HCT116 (cell line): ENCODE measurements around the gene GPBAR1. TPM values are rescaled to one million over a fixed set of nuclear protein-coding genes. Genes with fewer than 3 reads are reported as not detected.

Experiments
- ATAC-seq: fragments of 200-7000 bp; cut with Tn5 transposase; 2 replicates; pipeline ENCODE4 v1.9.1; 2020; ENCODE audit warnings: mild to moderate bottlenecking, moderate library complexity
- BruUV-seq: library from RNA; stranded (reverse); fragments of 400-500 nt; replicated peaks from 2 replicates; lab custom pipeline; 2021; lab: Mats Ljungman, UMichigan
- CTCF ChIA-PET: fragments of 300-600 bp; sonication (Branson Sonifier 250); formaldehyde crosslinking; loops from one replicate; lab custom pipeline; 2021; ENCODE audit warnings: antibody characterized with exemption; lab: Charles Lee
- POLR2A ChIA-PET: fragments of 300-600, 350-600 bp; sonication (Branson Sonifier 250); formaldehyde crosslinking; loops from one replicate; lab custom pipeline; 2021; ENCODE audit warnings: antibody characterized with exemption; lab: Charles Lee
- RAD21 ChIA-PET, 2 experiments: fragments of 300-600 bp; sonication (Branson Sonifier 250); formaldehyde crosslinking; loops; one replicate each; lab custom pipeline; 2023; ENCODE audit warnings: low total read pairs in 2 of 2; ENCODE audit not compliant: uncharacterized antibody in 2 of 2, unreplicated experiment in 2 of 2, low non-redundant PET in 1 of 2; lab: Charles Lee
- DNase-seq: peaks from one replicate; pipeline ENCODE4 v3.0.0-alpha.2; 2010; ENCODE audit warnings: low read depth, low spot score
- H2AFZ ChIP-seq: fragments of 200-600 bp; shearing (Covaris generic), sonication (generic); 2 replicates; pipeline ENCODE4 v1.6.1; 2017; ENCODE audit warnings: low read depth, mixed run types, mixed read lengths, antibody characterized with exemption, low read length; ENCODE audit not compliant: poor library complexity, severe bottlenecking
- H3K27ac ChIP-seq: 2 replicates; pipeline ENCODE4 v1.5.1; 2012; ENCODE audit warnings: low read depth, low read length
- H3K27me3 ChIP-seq: fragments of 200-600 bp; sonication (generic); 2 replicates; pipeline ENCODE4 v1.6.1; 2016; ENCODE audit warnings: mixed run types, low read length, mixed read lengths; ENCODE audit not compliant: insufficient read depth
- H3K36me3 ChIP-seq, 2 experiments: fragments of 200-500 bp in 1 of 2; fragments of 200-600 bp in 1 of 2; sonication (Bioruptor generic) in 1 of 2; sonication (generic) in 1 of 2; 2 replicates each; pipeline versions ENCODE4 v1.5.1 to v1.6.1; 2014 to 2016; ENCODE audit warnings: low read length in 2 of 2, inconsistent platforms in 1 of 2, mixed read lengths in 1 of 2, mixed run types in 1 of 2; ENCODE audit not compliant: insufficient read depth in 2 of 2, control insufficient read depth in 1 of 2
- H3K4me1 ChIP-seq, 2 experiments: fragments of 200-600 bp in 1 of 2; sonication (generic) in 1 of 2; 2 replicates each; pipeline versions ENCODE4 v1.5.1 to v1.6.1; 2012 to 2017; ENCODE audit warnings: low read length in 2 of 2, inconsistent platforms in 1 of 2, mild to moderate bottlenecking in 1 of 2, mixed read lengths in 1 of 2, mixed run types in 1 of 2, moderate library complexity in 1 of 2; ENCODE audit not compliant: insufficient read depth in 2 of 2, control insufficient read depth in 1 of 2
- H3K4me2 ChIP-seq: fragments of 200-600 bp; sonication (generic); 2 replicates; pipeline ENCODE4 v1.6.1; 2017; ENCODE audit warnings: mixed run types, low read length, mixed read lengths
- H3K4me3 ChIP-seq, 2 experiments: fragments of 200-600 bp in 1 of 2; sonication (generic) in 1 of 2; replicated peaks in 1 of 2; 2 replicates each; pipeline ENCODE4 v1.5.1; 2011 to 2016; ENCODE audit warnings: low read length in 2 of 2, control low read depth in 1 of 2, low read depth in 1 of 2, mild to moderate bottlenecking in 1 of 2, mixed read lengths in 1 of 2, mixed run types in 1 of 2
- H3K79me2 ChIP-seq: fragments of 200-600 bp; sonication (generic); 2 replicates; pipeline ENCODE4 v1.6.1; 2017; ENCODE audit warnings: mild to moderate bottlenecking, mixed run types, low read length, moderate library complexity, mixed read lengths; ENCODE audit not compliant: insufficient read depth
- H3K9ac ChIP-seq: fragments of 200-600 bp; sonication (generic); 2 replicates; pipeline ENCODE4 v1.6.1; 2016; ENCODE audit warnings: low read length, mixed read lengths
- H3K9me2 ChIP-seq: fragments of 200-600 bp; sonication (generic), shearing (Covaris generic); 2 replicates; pipeline ENCODE4 v1.6.1; 2017; ENCODE audit warnings: mixed run types, mild to moderate bottlenecking, moderate library complexity; ENCODE audit not compliant: insufficient read depth
- H3K9me3 ChIP-seq, 2 experiments: fragments of 200-500 bp in 1 of 2; fragments of 200-600 bp in 1 of 2; sonication (Bioruptor generic) in 1 of 2; sonication (generic) in 1 of 2; 2 replicates each; pipeline ENCODE4 v1.6.1; 2014 to 2017; ENCODE audit warnings: low read length in 2 of 2, mixed read lengths in 2 of 2, inconsistent platforms in 1 of 2, low read depth in 1 of 2, mild to moderate bottlenecking in 1 of 2, mixed run types in 1 of 2, moderate library complexity in 1 of 2; ENCODE audit not compliant: control insufficient read depth in 1 of 2, insufficient read depth in 1 of 2
- H4K20me1 ChIP-seq: fragments of 200-600 bp; sonication (generic), shearing (Covaris generic); 2 replicates; pipeline ENCODE4 v1.6.1; 2017; ENCODE audit warnings: mixed run types, mild to moderate bottlenecking, moderate library complexity; ENCODE audit not compliant: insufficient read depth
- CBX3 ChIP-seq: IDR thresholded peaks from 2 replicates; pipeline ENCODE4 v1.6.1; 2012; ENCODE audit warnings: low read depth
- CEBPB ChIP-seq: IDR thresholded peaks from 2 replicates; pipeline ENCODE4 v1.6.1; 2012; ENCODE audit warnings: low read depth
- EGR1 ChIP-seq: IDR thresholded peaks from 2 replicates; pipeline ENCODE4 v1.6.1; 2012; ENCODE audit warnings: low read depth
- ELF1 ChIP-seq: IDR thresholded peaks from 2 replicates; pipeline ENCODE4 v1.6.1; 2012; ENCODE audit warnings: low read depth, borderline replicate concordance
- FOSL1 ChIP-seq: IDR thresholded peaks from 2 replicates; pipeline ENCODE4 v1.6.1; 2012; ENCODE audit warnings: low read depth
- MAX ChIP-seq: IDR thresholded peaks from 2 replicates; pipeline ENCODE4 v1.6.1; 2012
- POLR2AphosphoS5 ChIP-seq: IDR thresholded peaks from 2 replicates; pipeline ENCODE4 v1.6.1; 2011; ENCODE audit warnings: mild to moderate bottlenecking, low read depth, low read length, moderate library complexity
- ZBTB33 ChIP-seq: IDR thresholded peaks from 2 replicates; pipeline ENCODE4 v1.6.1; 2011; ENCODE audit warnings: mild to moderate bottlenecking, low read length, moderate library complexity; ENCODE audit not compliant: insufficient replicate concordance; ENCODE audit errors: extremely low read depth
- intact Hi-C: fragments of 100-400 bp; cut with micrococcal nuclease; formaldehyde crosslinking; loops from 2 replicates; pipeline ENCODE4 v1.10.0; 2022
- total RNA-seq: library from RNA; stranded (reverse); gene quantifications from one replicate; pipeline ENCODE4 v1.2.1, GENCODE V29; 2021; ENCODE audit not compliant: unreplicated experiment
- TF ChIP-seq, protein P1 (sequence below): IDR thresholded peaks from 2 replicates; pipeline ENCODE4 v1.6.1; 2012; ENCODE audit warnings: low read depth

GPBAR1 gene
- total RNA-seq, 1 experiment from 2014 or later = 0.27 TPM

GRCh38 chr2:218244665-218245064 is 16.1 kb upstream of the GPBAR1 start:
- Histone ChIP-seq H2AFZ (no peak overlapping the region), H4K20me1 (no peaks in the 10 kb centered on the region), H3K36me3 (peaks cover 33 to 56% of the 10 kb centered on the region in 2 experiments; a peak in 3 of 4 replicates), H3K4me2 (no peak overlapping the region), H3K4me1 (no peaks in the 10 kb centered on the region), H3K27ac (no peak overlapping the region), H3K4me3 (no peak overlapping the region), H3K79me2 (no peaks in the 10 kb centered on the region; the same call in 1 of the 2 replicates), H3K9ac (no peak overlapping the region), H3K9me2 (no peaks in the 10 kb centered on the region), H3K27me3 (no peaks in the 10 kb centered on the region), H3K9me3 (no peaks in the 10 kb centered on the region)
- CTCF ChIA-PET = no interaction called here
- DNase-seq (no peak), ATAC-seq (no peak)
- intact Hi-C loops = no loop called here
- TF ChIP-seq MAX = no peak
- TF ChIP-seq ELF1 = no peak
- TF ChIP-seq POLR2AphosphoS5 = no peak
- no peak for TF ChIP-seq FOSL1
- BruUV-seq = no TSS peak
- RAD21 ChIA-PET = no interaction called here
- POLR2A ChIA-PET = no interaction called here

GRCh38 chr2:218245214-218245613 is 15.6 kb upstream of the GPBAR1 start:
- Histone ChIP-seq H3K9me3 (no peaks in the 10 kb centered on the region), H4K20me1 (no peaks in the 10 kb centered on the region), H3K4me3 (no peak overlapping the region), H3K9ac (no peak overlapping the region), H3K36me3 (peaks cover 39 to 57% of the 10 kb centered on the region in 2 experiments; a peak in 3 of 4 replicates), H3K9me2 (no peaks in the 10 kb centered on the region), H3K27me3 (no peaks in the 10 kb centered on the region), H3K4me2 (no peak overlapping the region)
- POLR2A ChIA-PET = no interaction called here
- BruUV-seq = no TSS peak
- CTCF ChIA-PET = no interaction called here
- RAD21 ChIA-PET = no interaction called here
- no peak for TF ChIP-seq FOSL1
- no peak for TF ChIP-seq ELF1
- TF ChIP-seq CEBPB = no peak
- TF ChIP-seq EGR1 = no peak
- TF ChIP-seq, protein P1, sequence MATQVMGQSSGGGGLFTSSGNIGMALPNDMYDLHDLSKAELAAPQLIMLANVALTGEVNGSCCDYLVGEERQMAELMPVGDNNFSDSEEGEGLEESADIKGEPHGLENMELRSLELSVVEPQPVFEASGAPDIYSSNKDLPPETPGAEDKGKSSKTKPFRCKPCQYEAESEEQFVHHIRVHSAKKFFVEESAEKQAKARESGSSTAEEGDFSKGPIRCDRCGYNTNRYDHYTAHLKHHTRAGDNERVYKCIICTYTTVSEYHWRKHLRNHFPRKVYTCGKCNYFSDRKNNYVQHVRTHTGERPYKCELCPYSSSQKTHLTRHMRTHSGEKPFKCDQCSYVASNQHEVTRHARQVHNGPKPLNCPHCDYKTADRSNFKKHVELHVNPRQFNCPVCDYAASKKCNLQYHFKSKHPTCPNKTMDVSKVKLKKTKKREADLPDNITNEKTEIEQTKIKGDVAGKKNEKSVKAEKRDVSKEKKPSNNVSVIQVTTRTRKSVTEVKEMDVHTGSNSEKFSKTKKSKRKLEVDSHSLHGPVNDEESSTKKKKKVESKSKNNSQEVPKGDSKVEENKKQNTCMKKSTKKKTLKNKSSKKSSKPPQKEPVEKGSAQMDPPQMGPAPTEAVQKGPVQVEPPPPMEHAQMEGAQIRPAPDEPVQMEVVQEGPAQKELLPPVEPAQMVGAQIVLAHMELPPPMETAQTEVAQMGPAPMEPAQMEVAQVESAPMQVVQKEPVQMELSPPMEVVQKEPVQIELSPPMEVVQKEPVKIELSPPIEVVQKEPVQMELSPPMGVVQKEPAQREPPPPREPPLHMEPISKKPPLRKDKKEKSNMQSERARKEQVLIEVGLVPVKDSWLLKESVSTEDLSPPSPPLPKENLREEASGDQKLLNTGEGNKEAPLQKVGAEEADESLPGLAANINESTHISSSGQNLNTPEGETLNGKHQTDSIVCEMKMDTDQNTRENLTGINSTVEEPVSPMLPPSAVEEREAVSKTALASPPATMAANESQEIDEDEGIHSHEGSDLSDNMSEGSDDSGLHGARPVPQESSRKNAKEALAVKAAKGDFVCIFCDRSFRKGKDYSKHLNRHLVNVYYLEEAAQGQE = no peak
- TF ChIP-seq CBX3 = no peak
- no peak for TF ChIP-seq MAX
- no peak for TF ChIP-seq ZBTB33
- TF ChIP-seq, all 23 proteins: peak for 0
- ATAC-seq = no peak
- Histone ChIP-seq H3K79me2 (no peaks in the 10 kb centered on the region; the same call in 1 of the 2 replicates), H2AFZ (no peak overlapping the region), H3K4me1 (no peaks in the 10 kb centered on the region), H3K27ac (no peak overlapping the region)
- no peak for DNase-seq
- intact Hi-C loops = no loop called here
